NCI-H1436 treated with DMSO at 0.1 percent for 48 hours (cell line): ENCODE results near the gene HSD3B2.
"Not testable (repeated sequence)": the region's sequence is repeated elsewhere in the genome, so short reads cannot be mapped to it uniquely, and the experiment has no call there.

Experiments
- DNase-seq: peaks from one replicate; lab custom pipeline; 2025; lab: John Stamatoyannopoulos, UW

The HSD3B2 gene

DNA sequence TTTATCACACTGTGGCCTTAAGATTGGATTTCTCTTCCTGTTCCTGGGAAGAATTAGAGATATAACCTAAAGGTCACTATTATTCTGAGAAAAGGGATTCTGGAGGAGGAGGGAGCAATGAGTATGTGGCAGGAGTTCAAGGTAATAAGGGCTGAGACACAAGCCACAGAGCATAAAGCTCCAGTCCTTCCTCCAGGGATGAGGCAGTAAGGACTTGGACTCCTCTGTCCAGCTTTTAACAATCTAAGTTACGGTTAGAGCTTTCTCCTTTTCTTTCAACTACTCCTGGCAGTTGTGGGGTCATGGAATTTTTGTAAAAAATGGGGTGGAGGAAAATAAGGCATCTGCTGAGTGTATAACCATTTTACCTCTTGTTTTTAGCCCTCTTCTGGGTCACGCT is at the start of gene HSD3B2:
HSD3B2 (plus strand) TSS at position 201 of the 400 bp plus-strand sequence. CDS start 270 bp downstream, outside the sequence.
- DNase-seq: no peak

DNA sequence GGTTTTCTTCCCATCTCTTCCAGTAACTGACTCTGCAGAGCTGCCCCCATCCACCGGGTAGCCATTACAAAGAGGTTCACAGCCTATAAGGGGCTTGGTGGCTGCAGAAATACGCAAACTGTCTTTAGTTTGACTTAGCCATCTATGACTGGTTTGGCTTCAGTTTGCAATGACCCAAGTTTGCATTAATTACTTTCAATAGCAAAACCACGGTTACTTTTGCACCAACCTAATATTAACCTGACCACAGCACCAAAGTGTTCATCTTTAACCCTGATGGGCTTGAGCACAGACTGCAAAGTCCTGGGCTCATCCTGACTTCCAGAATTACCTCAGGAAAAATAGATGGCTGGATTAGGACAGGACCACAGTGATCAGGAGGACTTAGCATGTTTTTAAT is 48.5 kb upstream of the HSD3B2 start:
- DNase-seq: no peak

DNA sequence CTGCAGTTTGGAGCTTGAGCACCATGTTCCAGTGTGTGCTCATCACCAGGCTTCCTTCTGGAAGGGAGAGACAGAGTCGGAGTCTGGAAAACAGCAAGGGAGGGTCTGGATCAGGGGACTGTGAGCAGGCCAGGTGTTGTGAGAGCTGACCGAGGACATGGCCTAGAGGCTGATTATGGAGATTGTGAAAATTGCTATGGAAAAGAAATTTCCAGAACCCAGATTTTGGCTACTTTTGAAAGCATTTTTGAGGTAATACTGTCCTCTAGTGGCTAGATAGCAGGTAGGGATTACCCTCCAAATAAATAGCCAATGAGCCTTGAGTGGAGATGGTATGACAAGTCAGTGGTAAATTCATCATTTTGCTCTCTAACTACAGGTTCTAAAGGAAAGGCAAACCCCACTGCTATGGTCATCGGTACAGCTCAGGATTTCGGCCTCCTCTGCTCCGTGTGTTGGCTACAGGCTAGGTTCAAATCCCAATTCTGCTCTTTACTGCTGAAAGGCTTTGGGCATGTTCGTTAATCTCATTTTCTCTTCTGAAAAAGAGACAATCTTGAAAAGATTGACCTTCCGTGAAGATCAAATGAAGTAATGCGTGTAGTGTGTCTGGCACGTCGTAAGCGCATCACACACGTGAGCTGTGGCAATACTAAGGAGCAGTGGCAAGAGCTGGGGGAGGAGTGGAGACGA is 47.4 kb upstream of the HSD3B2 start:
- no peak for DNase-seq

DNA sequence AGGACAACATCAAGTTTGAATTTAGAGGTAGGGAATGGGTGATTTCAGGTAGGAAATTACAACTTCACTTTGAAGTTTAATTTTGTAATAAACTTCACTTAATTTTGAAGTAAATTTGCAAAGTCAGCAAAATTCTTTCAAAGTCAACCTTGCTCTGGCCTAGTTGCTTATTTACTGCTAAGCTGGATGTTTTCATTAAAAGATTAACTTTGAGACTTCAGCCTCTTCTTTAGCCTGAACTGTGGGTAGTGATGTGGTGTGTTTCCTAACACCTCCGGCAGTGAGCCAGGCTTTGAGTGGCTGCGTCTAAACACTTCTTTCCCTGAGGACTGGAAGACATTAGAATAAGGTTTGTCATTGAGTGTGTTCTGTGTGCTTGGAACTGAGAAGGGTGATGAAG is 46.4 kb upstream of the HSD3B2 start, which contains the start of gene HAO2:
HAO2 (plus strand) TSS at position 232 of the 400 bp plus-strand sequence. CDS start 12,301 bp downstream, outside the sequence.
- DNase-seq: no peak

DNA sequence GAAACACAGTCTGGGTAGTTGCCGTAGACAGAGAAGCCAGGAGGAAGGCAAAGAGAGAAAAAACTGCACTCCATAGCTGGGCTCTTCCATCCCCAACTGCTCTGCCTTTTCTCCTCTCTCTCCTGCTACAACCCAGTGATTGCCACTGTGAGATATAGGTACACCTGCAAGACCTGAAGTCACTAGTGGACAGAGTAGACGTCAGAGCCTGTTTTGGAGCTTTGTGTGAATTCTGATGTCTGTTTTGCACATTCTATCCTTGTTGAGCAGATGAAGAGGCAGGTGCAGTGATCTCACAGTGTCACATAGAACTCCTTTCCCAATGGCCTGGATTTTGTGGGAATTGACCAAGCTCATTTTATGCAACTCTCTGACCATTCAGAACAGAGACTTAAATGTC is 44.2 kb upstream of the HSD3B2 start:
- no peak for DNase-seq

DNA sequence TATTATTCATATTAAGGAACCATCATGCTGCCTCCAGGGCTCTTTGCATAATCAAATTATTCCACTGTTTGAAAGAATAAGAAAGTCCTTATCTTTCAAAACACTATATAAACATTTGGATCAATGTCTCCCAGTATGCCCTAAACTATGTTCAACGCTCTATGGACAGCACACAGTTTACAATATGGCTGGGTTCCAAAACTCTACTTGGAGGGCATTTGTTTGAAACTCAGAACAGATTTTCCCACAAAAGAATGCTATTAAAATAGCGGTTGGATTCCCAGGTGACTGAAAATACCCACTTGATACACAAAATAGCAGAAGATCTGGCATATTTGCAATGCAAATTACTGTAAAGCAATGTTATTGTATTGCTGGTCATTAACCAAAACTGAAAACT is 43.1 kb upstream of the HSD3B2 start:
- DNase-seq: no peak

DNA sequence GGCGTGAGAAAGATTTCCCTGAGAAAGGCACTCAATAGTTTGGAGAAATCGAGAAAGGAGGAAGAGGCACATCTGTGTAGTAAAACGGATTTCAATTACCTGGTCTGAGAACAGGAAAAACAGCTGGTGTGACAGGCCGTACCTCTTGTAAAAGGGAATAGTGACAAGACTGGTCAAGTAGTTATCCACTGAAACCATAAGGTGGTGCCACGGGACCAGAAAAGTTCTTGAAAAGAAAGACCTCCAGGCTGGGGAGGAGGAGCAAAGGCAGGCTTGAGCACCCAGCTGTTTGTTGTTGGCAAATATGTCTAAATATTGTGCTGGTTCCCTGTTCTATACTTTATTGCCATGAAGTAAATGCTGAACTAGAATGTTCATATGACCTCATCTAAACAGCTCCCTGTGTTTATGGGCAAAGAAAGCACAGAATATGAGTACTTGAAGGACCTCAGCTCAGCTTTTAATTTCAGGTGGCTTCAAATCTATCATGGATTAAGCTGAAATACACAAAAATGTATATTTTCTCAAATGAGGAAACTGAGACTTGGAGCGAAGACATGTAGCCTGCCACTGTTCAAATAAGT is 42.4 kb upstream of the HSD3B2 start:
- DNase-seq: no peak

DNA sequence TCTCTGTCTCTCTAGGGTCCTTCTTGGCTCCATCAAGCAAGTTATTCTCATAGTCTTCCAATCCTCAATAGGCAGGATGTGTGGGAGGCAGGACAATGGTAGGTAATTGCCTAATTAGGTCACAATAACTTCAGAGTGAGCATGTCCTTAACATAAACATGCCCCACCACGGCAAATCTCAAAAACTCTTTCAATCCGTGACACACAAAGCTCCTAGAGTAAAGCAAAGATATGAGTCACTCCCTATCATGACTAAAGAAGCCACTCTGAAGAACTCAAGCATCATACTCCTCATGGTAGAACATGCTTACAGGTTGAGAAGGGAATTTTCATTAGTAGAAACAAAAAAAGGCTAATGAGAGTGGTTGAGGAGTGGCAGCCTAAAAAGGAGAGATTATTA is 41.5 kb upstream of the HSD3B2 start:
- no peak for DNase-seq

DNA sequence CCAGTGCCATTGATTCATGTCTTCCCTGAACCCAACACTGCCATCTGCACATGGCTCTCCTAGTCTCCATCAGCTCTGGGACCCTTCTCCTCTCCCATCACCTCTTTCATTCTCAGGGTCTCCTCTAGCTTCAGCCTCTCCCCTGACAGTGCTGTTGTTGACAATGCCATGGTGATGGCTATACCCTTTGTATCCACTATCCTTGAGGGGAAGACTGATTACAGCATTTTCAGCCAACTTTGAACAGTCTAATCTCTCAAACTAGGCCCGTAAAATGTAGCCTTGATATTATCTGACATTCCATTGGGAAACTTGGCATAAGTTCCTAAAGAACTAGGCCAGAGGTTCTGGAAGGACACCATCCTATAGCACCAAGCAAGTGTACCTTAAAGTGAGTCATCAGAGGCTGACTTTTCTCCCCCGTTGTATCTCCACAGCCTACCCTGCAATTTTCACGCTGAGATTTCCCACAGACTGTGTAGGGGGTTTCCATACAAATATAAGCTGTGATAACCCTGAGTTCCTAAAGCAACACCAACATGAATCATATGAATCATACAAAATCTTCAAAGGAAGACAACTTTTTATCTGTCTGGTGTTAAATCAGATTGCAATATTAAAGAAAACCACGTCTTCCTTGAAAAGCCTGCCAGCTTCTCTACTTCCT is 40.6 kb upstream of the HSD3B2 start:
- no peak for DNase-seq

DNA sequence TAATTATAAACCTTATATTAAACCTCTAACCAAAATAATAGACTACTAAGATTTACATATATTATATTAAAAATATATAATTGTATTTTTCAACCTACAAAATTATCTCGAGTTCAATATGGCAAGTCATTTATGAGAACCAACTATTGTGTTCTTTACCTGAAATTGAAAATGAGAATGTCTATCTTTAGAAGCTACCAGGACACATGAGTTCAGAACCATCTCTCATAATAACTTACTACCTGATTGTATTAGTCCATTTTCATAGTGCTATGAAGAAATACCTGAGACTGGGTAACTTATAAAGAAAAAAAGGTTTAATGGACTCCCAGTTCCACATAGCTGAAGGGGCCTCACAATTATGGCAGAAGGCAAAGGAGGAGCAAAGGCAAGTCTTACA is 39.6 kb upstream of the HSD3B2 start:
- DNase-seq: no peak

DNA sequence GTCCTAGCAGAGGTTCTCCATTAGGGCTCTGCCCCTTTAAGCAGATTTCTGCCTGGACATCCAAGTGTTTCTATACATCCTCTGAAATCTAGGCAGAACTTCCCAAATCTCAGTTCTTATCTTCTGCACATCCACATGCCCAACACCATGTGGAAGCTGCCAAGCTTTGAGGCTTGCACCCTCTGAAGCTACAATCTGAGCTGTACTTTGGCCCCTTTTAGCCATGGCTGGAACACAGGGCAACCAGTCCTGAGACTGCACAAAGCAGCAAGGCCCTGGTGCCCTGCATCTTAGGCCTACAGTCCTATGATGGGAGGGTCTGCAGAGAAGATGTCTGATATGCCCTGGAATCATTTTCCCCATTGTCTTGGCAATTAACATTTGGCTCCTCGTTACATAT is 38.4 kb upstream of the HSD3B2 start:
- DNase-seq: no peak

DNA sequence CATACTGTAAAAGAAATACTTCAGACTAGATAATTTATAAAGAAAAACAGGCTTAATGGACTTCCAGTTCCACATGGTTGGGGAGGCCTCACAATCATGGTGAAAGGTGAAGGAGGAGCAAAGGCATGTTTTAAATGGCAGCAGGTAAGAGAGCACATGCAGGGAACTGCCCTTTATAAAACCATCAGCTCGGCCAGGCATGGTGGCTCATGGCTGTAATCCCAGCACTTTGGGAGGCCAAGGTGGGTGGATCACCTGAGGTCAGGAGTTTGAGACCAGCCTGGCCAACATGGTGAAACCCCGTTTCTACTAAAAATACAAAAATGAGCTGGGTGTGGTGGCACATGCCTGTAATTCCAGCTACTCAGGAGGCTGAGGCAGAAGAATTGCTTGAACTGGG is 37.4 kb upstream of the HSD3B2 start:
- DNase-seq: not testable (repeated sequence)

DNA sequence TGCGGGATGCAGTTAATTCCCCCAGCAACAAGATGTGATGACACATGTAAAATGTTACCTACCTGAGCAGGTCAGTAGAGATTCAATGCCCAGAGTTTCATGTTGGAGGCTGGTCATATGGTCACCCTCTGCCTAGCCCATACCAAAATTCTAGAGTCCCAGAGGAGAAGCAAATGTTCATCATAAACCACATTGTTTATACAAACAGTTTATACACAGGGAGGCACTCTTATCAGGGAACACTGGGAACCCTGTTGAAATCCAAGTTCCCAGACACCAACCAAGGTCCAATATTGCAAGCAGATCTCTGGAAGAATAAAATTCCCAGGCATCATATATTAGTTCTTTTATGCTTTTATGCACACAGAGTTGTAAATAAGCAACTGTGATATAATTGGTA is 35.8 kb upstream of the HSD3B2 start:
- DNase-seq: no peak

DNA sequence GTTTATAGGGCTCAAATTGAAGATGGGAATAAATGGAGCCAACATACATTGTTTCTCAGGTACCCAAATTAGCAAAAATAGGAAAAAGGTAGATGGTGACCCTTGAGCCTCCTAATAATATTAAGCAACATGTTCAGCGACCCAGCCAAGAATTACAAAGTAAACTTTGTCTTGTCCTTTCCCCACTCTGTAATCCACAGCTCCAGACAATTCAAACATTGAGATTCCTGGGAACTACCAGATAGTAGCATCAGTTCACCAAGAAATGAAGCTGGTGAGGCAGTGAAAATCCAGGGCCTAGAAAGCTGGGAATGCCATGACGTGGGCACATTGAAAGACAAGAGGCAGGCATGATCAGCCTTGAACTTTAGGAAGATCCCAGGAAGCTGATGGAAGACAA is 34.6 kb upstream of the HSD3B2 start:
- DNase-seq: no peak

DNA sequence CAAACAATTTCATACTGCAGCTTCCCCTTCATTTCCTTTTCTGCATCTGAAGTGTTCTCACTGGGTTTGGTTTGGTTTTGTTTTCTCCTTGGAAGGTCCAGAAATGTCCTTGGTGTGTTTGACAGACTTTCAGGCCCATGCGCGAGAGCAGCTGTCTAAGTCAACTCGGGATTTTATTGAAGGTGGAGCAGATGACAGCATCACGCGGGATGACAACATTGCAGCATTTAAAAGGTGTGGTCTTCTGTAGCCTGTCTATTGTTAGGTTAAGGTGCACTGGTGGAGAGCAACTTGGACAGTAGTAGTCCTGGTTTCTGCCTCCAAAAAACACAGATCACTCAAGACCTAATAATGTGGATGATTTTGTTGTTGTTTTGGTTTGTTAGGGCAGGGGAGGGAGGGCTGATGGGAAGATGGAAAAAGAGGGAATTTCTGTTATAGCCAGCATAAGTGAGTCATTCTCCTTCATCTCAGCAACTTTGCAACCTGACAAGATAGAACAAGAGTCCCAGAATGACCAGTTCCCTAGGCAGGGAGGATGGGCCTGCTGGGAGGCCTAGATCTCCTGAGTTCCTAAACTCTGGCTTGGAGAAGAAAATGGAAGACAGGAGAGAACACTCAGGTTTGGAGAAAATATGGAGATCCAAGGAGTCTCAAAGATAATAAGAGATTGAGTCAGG is 33.8 kb upstream of the HSD3B2 start:
- DNase-seq: no peak

DNA sequence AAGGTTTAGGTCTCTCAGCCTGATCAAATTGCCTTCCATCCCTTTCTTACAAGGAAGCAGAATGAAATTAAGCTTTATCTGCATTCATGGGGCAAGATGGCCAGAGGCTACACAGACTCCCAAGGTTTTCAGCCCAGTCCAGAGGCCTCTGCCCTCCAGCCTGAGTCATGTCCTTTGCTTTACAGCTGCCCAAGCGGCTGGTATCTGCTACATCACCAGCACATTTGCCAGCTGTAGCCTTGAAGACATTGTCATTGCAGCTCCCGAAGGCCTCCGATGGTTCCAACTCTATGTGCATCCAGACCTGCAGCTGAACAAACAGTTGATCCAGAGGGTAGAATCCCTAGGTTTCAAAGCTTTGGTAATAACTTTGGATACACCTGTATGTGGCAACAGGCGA is 30.4 kb upstream of the HSD3B2 start:
- no peak for DNase-seq

DNA sequence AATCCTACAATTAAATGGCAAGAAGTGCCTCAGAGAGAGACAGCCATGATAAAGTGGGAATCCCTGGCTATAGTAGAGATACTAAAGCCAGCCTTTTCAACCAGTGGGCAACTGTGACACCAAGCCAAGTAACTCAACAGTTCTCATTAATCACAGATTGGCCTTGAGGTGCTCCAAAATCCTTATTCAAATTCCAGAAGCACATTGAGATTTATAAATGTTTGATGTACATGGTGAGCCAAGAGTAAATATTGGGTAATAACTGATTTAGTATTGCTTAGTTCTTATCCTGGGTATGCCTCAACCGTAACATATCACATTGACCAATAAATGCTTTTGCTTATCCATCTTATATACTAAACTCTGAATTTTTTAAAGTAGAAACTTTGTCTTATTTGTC is 29.3 kb upstream of the HSD3B2 start:
- no peak for DNase-seq

DNA sequence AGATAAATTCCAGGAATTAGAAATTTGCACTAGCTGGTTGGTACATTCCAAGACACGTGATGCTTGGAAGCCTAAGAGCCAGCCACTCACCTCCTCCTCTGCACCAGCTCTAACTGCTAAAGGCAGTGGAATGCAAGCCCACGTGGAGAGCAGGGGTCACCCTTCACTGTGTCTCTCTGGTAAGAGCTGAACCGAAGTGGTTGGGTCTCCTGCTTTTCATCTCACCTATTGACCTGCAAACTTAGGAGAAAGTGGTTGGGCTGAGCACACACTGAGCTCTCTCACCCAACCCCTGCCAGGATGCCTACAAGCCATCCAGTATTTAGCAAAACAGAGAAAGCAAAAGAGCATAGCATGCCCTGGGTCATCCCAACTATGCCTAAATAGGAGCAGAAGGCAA is 27.1 kb upstream of the HSD3B2 start:
- DNase-seq: no peak

DNA sequence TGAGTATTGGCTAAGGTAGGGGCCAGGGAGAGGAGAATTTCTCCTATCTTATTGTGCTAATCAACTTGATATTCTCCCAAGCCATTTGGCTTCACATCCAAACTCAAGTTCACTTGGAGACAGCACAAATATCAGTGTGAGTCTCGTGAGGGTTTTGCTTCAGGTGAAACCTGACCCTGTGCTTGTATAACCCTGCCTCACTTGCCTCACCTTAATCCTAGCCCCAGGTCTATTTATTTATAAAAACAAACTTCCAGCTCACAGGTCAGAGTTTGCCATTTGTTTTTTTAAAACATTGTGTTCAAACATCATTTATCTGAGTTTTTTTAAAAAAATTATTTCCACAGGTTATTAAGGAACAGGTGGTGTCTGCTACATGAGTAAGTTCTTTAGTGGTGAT is 26.5 kb upstream of the HSD3B2 start:
- DNase-seq: no peak

DNA sequence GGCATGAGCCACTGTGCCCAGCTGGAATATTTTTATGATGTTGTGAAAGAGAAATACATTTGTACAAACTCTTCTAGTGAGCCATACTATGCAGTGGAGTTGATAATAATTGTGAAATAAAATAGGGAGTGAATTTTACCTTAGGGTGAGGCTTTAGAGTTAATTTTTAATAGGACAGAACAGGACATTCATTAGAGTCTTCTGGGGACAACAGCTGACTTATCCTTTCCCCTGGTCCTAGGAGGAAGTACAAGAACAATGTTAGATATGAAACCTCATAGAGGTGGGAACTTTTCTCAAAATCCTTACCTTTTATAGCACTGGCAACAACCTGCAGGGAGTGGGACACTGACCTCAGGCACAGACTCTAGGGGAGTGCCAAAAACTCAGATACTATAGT is 24.4 kb upstream of the HSD3B2 start:
- DNase-seq: no peak

DNA sequence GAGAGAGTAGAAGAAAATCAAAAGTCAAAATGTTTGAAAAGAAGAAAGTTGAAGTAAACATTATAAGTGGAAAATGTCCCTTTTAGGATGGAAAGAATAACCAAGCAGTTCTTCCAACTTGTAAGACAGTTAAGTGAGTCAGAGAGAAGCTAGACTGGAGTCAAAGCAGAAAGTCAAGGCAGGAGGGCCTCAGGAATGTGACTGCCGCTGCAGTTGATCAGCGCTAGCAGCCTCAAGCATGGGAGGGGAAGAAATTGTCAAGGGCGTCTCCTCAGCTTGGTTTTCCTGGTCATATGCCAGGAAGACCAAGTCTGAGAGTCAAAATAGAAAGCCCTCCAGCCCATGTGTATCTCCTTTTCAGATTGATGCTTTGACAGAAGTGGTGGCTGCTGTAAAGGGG is 23.2 kb upstream of the HSD3B2 start:
- no peak for DNase-seq

DNA sequence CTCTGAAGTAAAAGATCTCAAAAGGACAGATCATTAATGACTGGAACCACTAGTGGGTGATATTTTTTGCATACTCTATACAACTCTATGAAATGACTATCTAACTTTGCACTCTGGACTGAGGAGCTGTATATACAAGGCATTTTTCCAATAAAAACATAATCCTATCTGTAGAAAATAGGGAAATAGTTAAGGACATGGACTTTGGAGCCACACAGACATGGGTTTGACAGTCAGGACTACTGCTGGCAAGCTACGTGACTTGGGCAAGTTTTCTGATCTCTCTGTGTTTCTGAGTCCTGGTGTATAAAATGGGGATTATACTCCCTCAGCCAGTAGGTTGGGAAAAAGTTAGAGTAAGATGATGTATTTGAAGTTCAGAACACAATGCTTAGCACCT is 20.9 kb upstream of the HSD3B2 start:
- no peak for DNase-seq

DNA sequence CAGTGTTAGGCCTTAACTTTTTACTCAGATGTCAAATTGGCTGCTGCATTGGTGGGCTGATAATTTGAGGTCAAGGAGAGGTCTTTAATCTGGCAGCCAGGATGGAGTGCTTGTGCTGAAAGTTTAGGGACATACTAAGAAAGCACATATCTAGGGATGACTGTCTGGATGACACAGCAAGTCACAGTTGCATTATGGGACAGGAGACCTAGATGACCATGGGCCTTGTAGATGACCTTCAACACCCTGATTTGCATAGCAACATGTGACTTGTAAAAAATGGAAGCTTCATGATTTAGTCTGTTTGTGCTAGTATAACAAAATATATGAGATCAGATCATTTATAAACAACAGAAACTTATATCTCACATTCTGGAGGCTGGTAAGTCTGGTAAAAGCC is 18.0 kb upstream of the HSD3B2 start:
- no peak for DNase-seq
